ENCODE measurements around the gene PJA2. TPM values are rescaled to one million over a fixed set of nuclear protein-coding genes. Genes with fewer than 3 reads are reported as not detected.

Gene PJA2
- total RNA-seq, 4 donors from 2014 or later = 95.4 to 159 (median 134) TPM

DNA sequence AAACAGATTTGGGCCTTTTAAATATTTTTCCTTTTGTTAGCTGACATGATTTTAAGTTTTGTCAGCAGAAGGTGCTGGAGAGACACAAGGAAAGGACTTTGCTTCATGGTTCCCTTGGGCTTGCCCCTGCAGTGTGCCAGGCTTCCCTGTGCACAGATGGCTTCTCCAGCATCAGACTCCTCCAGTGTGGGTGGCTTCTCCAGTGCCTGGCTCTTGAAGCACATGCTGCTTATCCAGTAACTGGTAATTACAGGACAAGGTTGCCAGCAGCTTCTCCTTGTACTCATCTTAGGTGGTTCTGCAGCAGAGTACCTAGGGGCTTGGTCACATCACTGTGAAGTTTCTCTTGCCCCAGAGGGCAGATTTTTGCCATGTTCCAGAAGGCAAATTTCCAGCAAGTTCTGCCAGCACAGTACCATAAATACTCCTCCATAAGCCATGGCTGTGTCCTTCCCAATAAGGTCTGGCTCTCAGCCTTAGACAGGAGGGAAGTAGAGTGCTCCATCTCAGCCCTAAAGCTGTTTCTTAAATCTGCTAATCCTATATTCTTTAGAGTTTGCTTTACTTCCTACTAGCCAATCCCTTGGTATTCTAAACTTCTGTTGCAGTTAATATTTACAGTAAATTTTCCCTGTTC lies 62.4 kb downstream of the PJA2 start:
- no peak overlapping the region for H3K27ac ChIP-seq
- no peaks in the 10 kb centered on the region for H3K27me3 ChIP-seq
- H3K4me3 ChIP-seq = no peak overlapping the region
- H3K9me3 ChIP-seq = no peaks in the 10 kb centered on the region
- H3K4me1 ChIP-seq = peaks cover 0 to 58% (median 0%) of the 10 kb centered on the region in 4 donors
- H3K36me3 ChIP-seq = peaks cover 0 to 50% (median 0%) of the 10 kb centered on the region in 3 donors
- no peak for TF ChIP-seq EP300 (IDR thresholded peaks at IDR 0.05)
- TF ChIP-seq POLR2A (IDR thresholded peaks at IDR 0.05) = no peak
- TF ChIP-seq, protein P1, sequence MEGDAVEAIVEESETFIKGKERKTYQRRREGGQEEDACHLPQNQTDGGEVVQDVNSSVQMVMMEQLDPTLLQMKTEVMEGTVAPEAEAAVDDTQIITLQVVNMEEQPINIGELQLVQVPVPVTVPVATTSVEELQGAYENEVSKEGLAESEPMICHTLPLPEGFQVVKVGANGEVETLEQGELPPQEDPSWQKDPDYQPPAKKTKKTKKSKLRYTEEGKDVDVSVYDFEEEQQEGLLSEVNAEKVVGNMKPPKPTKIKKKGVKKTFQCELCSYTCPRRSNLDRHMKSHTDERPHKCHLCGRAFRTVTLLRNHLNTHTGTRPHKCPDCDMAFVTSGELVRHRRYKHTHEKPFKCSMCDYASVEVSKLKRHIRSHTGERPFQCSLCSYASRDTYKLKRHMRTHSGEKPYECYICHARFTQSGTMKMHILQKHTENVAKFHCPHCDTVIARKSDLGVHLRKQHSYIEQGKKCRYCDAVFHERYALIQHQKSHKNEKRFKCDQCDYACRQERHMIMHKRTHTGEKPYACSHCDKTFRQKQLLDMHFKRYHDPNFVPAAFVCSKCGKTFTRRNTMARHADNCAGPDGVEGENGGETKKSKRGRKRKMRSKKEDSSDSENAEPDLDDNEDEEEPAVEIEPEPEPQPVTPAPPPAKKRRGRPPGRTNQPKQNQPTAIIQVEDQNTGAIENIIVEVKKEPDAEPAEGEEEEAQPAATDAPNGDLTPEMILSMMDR (IDR thresholded peaks at IDR 0.05) = no peak
- no peak for DNase-seq (ENCODE audit: low spot score in 2 of 2)

- H3K9me3 ChIP-seq = no peaks in the 10 kb centered on the region
- H3K27me3 ChIP-seq = no peaks in the 10 kb centered on the region
- no peak for DNase-seq (ENCODE audit: low spot score in 2 of 2)
- 95 to 96% methylated on average over 2 of the region's 2 CpGs for WGBS, 2 donors
- H3K4me1 ChIP-seq = peaks cover 0 to 42% (median 0%) of the 10 kb centered on the region in 4 donors
- H3K27ac ChIP-seq = no peak overlapping the region
- H3K36me3 ChIP-seq = peaks cover 0 to 50% (median 0%) of the 10 kb centered on the region in 3 donors
- H3K4me3 ChIP-seq = no peak overlapping the region
- TF ChIP-seq POLR2A (IDR thresholded peaks at IDR 0.05) (no peak), EP300 (IDR thresholded peaks at IDR 0.05) (no peak)
- TF ChIP-seq, protein P1 (IDR thresholded peaks at IDR 0.05) = no peak
Measured at GRCh38 chr5:109345699-109346098, 64.1 kb downstream of the PJA2 start.

DNA sequence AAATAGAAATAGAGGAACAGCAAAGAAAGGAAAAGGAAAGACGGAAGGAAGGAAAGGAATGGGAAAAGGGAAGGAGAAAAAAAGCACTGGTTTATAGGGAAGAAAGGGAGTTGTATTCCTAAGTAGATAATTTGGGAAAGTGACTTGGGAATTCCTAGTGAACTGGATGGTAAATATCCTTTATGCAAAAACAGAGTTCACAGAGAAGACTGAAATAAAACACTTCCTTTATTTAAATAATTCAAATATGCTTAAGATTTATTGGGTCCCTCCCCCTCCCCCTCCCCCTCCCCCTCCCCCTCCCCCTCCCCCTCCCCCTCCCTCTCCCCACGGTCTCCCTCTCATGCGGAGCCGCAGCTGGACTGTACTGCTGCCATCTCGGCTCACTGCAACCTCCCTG lies 69.4 kb downstream of the PJA2 start:
- Histone ChIP-seq H3K27ac (no peak overlapping the region), H3K27me3 (no peaks in the 10 kb centered on the region), H3K4me1 (peaks cover 0 to 14% (median 0%) of the 10 kb centered on the region in 4 donors), H3K4me3 (no peak overlapping the region), H3K9me3 (no peaks in the 10 kb centered on the region), H3K36me3 (peaks cover 0 to 53% (median 0%) of the 10 kb centered on the region in 3 donors)
- 65 to 99% methylated on average over 2 to 4 of the region's 5 CpGs for WGBS, 2 donors
- no peak for TF ChIP-seq POLR2A (IDR thresholded peaks at IDR 0.05)
- TF ChIP-seq, protein P1 (IDR thresholded peaks at IDR 0.05) = no peak
- DNase-seq (ENCODE audit: low spot score in 2 of 2) = no peak

DNA sequence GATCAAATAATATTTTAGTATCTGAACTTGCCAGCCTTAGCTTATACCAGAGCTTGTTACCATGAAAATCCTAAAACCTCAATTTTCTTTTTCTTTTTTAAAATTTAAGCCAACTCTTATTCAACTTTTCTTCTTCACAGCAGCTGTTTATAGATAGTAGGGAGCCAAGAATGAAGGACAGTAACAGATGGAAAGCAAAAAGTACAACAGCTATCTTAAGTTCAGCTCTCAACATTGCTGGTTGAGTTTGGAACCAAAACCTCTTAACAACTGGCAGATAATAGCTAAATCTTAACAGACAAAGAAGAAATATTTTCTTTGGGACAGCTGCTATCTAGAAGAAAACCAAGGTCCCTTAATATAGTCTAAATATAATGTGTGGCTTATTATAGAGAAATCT lies 74.7 kb downstream of the PJA2 start:
- DNase-seq (ENCODE audit: low spot score in 2 of 2) = no peak
- TF ChIP-seq, protein P1 (IDR thresholded peaks at IDR 0.05) = no peak
- no peak for TF ChIP-seq POLR2A (IDR thresholded peaks at IDR 0.05)
- no peak for TF ChIP-seq EP300 (IDR thresholded peaks at IDR 0.05)
- Histone ChIP-seq H3K9me3 (no peaks in the 10 kb centered on the region), H3K4me3 (no peak overlapping the region), H3K36me3 (peaks cover 0 to 60% (median 0%) of the 10 kb centered on the region in 3 donors), H3K27ac (no peak overlapping the region), H3K4me1 (peaks cover 0 to 12% (median 0%) of the 10 kb centered on the region in 4 donors), H3K27me3 (no peaks in the 10 kb centered on the region)

GRCh38 chr5:109334056-109334455 lies 75.7 kb downstream of the PJA2 start:
- no peaks in the 10 kb centered on the region for H3K27me3 ChIP-seq
- H3K9me3 ChIP-seq = no peaks in the 10 kb centered on the region
- DNase-seq (ENCODE audit: low spot score in 2 of 2) = no peak
- no peak overlapping the region for H3K27ac ChIP-seq
- peaks cover 0 to 18% (median 0%) of the 10 kb centered on the region in 4 donors for H3K4me1 ChIP-seq
- peaks cover 0 to 54% (median 0%) of the 10 kb centered on the region in 3 donors for H3K36me3 ChIP-seq
- H3K4me3 ChIP-seq = no peak overlapping the region
- 100% methylated on average over 1 of the region's 1 CpG for WGBS, 2 donors
- no peak for TF ChIP-seq EP300 (IDR thresholded peaks at IDR 0.05)
- TF ChIP-seq, protein P1 (IDR thresholded peaks at IDR 0.05) = no peak

All from tibial nerve (tissue), 4 donors.